Measurements from ENCODE around the gene TRANK1.

DNA sequence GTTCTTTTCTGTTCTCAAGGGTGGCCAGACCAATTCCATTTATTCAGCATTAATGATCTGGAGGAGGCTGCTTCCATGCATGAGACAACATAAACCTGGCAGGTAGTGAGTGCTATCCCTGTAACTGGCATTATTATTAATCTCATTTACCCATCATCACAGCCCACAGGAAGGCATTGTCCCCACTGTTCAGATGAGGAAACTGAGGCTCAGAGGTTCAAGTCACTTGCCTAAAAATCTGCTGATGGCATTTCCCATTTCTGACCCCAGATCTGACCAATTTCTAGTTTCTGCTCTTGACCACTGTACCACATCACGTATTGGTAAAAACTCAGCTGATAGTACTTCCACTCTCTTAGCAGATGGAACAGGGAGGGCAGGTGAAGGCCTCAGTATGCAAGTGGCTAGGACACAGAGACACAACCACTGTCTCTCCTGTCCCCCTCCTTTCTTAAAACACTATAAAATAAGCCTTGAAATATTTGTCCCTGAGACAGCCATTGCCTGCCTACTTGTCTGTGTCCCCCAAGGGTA lies 36.1 kb downstream of the TRANK1 start:
- TF ChIP-seq POLR2A (IDR thresholded peaks at IDR 0.05) (no peak), EP300 (IDR thresholded peaks at IDR 0.05) (no peak), POLR2AphosphoS5 (IDR thresholded peaks at IDR 0.05) (no peak)
- TF ChIP-seq, protein P1, sequence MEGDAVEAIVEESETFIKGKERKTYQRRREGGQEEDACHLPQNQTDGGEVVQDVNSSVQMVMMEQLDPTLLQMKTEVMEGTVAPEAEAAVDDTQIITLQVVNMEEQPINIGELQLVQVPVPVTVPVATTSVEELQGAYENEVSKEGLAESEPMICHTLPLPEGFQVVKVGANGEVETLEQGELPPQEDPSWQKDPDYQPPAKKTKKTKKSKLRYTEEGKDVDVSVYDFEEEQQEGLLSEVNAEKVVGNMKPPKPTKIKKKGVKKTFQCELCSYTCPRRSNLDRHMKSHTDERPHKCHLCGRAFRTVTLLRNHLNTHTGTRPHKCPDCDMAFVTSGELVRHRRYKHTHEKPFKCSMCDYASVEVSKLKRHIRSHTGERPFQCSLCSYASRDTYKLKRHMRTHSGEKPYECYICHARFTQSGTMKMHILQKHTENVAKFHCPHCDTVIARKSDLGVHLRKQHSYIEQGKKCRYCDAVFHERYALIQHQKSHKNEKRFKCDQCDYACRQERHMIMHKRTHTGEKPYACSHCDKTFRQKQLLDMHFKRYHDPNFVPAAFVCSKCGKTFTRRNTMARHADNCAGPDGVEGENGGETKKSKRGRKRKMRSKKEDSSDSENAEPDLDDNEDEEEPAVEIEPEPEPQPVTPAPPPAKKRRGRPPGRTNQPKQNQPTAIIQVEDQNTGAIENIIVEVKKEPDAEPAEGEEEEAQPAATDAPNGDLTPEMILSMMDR (IDR thresholded peaks at IDR 0.05): no peak

All from upper lobe of left lung (tissue), 4 donors.